Sigmoid colon (tissue), 7 donors: Measurements from ENCODE around the gene CSPG5. TPM values are rescaled to one million over a fixed set of nuclear protein-coding genes. Genes with fewer than 3 reads are reported as not detected.

Experiments used
- DNase-seq: peaks from one replicate; pipeline ENCODE4 v3.0.0-alpha.2; 2019
- H3K27ac ChIP-seq, 4 donors: fragments of 200-600 bp; sonication (generic); one replicate each; pipeline ENCODE4 v1.5.1; 2016 to 2019; ENCODE audit warnings: mild to moderate bottlenecking in 1 of 4
- H3K27me3 ChIP-seq, 3 donors: fragments of 200-600 bp; sonication (generic); one replicate each; pipeline ENCODE4 v1.5.1; 2019; ENCODE audit warnings: mild to moderate bottlenecking in 1 of 3
- H3K36me3 ChIP-seq, 4 donors: fragments of 200-600 bp; sonication (generic); one replicate each; pipeline ENCODE4 v1.5.1; 2016 to 2019
- H3K4me1 ChIP-seq, 4 donors: fragments of 200-600 bp; sonication (generic); one replicate each; pipeline ENCODE4 v1.5.1; 2017 to 2019
- H3K4me3 ChIP-seq, 4 donors: fragments of 200-600 bp; sonication (generic); one replicate each; pipeline ENCODE4 v1.5.1; 2017 to 2019; ENCODE audit warnings: mild to moderate bottlenecking in 2 of 4, moderate library complexity in 1 of 4
- H3K9me3 ChIP-seq, 4 donors: fragments of 200-600 bp in 3 of 4; sonication (generic) in 3 of 4; one replicate each; pipeline versions ENCODE4 v1.5.1 to v1.6.1; 2013 to 2019
- EP300 ChIP-seq, 4 donors: sonication (generic); formaldehyde crosslinking; IDR thresholded peaks; one replicate each; pipeline ENCODE4 v1.6.1; 2017; ENCODE audit warnings: antibody characterized with exemption in 4 of 4
- POLR2A ChIP-seq, 2 donors: fragments of 450-650 bp; IDR thresholded peaks; one replicate each; pipeline ENCODE4 v1.6.1; 2016; ENCODE audit warnings: antibody characterized with exemption in 2 of 2, mild to moderate bottlenecking in 2 of 2, moderate library complexity in 2 of 2
- POLR2AphosphoS5 ChIP-seq, 4 donors: sonication (generic); formaldehyde crosslinking; IDR thresholded peaks; one replicate each; pipeline ENCODE4 v1.6.1; 2017; ENCODE audit warnings: antibody characterized with exemption in 4 of 4
- WGBS, 2 donors: extraction: QIAGEN DNeasy Blood & Tissue Kit; methylation state at CpG; one replicate each; pipeline ENCODE4 v1.1.7; 2013; 5-methylcytosine and 5-hydroxymethylcytosine counted together
- intact Hi-C: fragments of 100-400 bp; cut with DNase I; formaldehyde crosslinking; loops from one replicate; pipeline ENCODE4 v1.15.1; 2023
- polyA plus RNA-seq, 3 donors: library from polyadenylated mRNA; stranded (reverse); fragments of 200-250 nt; gene quantifications; one replicate each; pipeline ENCODE4 v1.2.3, GENCODE V29; 2013
- total RNA-seq, 4 donors: library from RNA; depleted of rRNA; stranded (reverse); fragments of >200 nt; gene quantifications; one replicate each; pipeline ENCODE4 v1.1.0, GENCODE V29; 2016
- TF ChIP-seq, protein P1 (sequence below), 4 experiments: fragments of 450-650 bp in 3 of 4; fragments of 200-600 bp in 1 of 4; IDR thresholded peaks; one replicate each; pipeline ENCODE4 v1.5.1; 2016 to 2019; ENCODE audit warnings: antibody characterized with exemption in 4 of 4, mild to moderate bottlenecking in 3 of 4, moderate library complexity in 2 of 4
- donor health status: healthy with polysubstance abuse.
- donor health status: Bipolar disorder and iron deficiency.
- donor health status: healthy.

CSPG5 gene
- total and polyA plus RNA-seq, 7 donors: 0.99 to 2.3 (median 1.4) TPM; not detected in 2

- intact Hi-C loops: no loop called here
- peaks cover 0 to 42% (median 5%) of the 10 kb centered on the region in 4 donors for H3K36me3 ChIP-seq
- no peak for DNase-seq
- H3K27me3 ChIP-seq: no peaks in the 10 kb centered on the region
- TF ChIP-seq POLR2AphosphoS5 (IDR thresholded peaks at IDR 0.05): peak in 1 of 4 donors; percentile 27
- TF ChIP-seq POLR2A (IDR thresholded peaks at IDR 0.05): no peak
- H3K4me3 ChIP-seq: no peak overlapping the region
- H3K9me3 ChIP-seq: no peaks in the 10 kb centered on the region
- H3K4me1 ChIP-seq: peaks cover 0 to 37% (median 31%) of the 10 kb centered on the region in 4 donors
- peak overlapping the region; percentile 48 to 63 (median 56) for H3K27ac ChIP-seq
Measured at GRCh38 chr3:47612178-47612577, 33.5 kb upstream of the CSPG5 start.

GRCh38 chr3:47611576-47611975 lies 32.9 kb upstream of the CSPG5 start:
- 78 to 81% methylated on average over 2 of the region's 2 CpGs for WGBS, 2 donors

DNA sequence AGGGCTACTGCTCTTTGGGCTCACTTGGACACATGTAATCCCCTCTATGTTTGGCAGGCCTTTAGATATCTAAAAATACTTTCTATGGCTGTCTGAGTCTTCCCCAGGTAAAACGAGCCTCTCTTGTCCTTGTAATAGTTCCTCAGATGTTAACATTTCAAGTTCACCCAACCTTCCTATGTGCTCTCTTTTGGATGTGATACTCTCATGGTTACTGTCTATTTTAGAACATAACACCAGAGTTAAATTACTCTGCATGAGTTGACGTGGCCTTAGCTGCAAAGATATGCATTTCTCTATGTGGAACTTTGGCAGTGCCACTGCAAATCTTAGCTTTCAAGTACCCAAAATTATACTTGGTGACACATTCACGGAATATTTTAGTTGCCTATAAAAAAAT lies 31.9 kb upstream of the CSPG5 start:
- peaks cover 0 to 37% (median 34%) of the 10 kb centered on the region in 4 donors for H3K4me1 ChIP-seq
- intact Hi-C loops: no loop called here
- H3K36me3 ChIP-seq: peaks cover 0 to 30% (median 5%) of the 10 kb centered on the region in 4 donors
- DNase-seq: no peak
- TF ChIP-seq, protein P1, sequence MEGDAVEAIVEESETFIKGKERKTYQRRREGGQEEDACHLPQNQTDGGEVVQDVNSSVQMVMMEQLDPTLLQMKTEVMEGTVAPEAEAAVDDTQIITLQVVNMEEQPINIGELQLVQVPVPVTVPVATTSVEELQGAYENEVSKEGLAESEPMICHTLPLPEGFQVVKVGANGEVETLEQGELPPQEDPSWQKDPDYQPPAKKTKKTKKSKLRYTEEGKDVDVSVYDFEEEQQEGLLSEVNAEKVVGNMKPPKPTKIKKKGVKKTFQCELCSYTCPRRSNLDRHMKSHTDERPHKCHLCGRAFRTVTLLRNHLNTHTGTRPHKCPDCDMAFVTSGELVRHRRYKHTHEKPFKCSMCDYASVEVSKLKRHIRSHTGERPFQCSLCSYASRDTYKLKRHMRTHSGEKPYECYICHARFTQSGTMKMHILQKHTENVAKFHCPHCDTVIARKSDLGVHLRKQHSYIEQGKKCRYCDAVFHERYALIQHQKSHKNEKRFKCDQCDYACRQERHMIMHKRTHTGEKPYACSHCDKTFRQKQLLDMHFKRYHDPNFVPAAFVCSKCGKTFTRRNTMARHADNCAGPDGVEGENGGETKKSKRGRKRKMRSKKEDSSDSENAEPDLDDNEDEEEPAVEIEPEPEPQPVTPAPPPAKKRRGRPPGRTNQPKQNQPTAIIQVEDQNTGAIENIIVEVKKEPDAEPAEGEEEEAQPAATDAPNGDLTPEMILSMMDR (IDR thresholded peaks at IDR 0.05): no peak
- TF ChIP-seq POLR2A (IDR thresholded peaks at IDR 0.05): no peak
- no peak for TF ChIP-seq POLR2AphosphoS5 (IDR thresholded peaks at IDR 0.05)
- TF ChIP-seq EP300 (IDR thresholded peaks at IDR 0.05): no peak
- peak overlapping the region in 1 of 4 donors; percentile 63 for H3K27ac ChIP-seq
- no peaks in the 10 kb centered on the region for H3K27me3 ChIP-seq
- no peaks in the 10 kb centered on the region for H3K9me3 ChIP-seq
- H3K4me3 ChIP-seq: no peak overlapping the region
- WGBS, 2 donors: 93 to 95% methylated on average over 3 of the region's 3 CpGs

More at GRCh38 chr3:47611576-47611975, 32.9 kb upstream of the CSPG5 start:
- intact Hi-C loops: no loop called here
- Histone ChIP-seq H3K27me3 (no peaks in the 10 kb centered on the region), H3K9me3 (no peaks in the 10 kb centered on the region), H3K4me1 (peaks cover 0 to 37% (median 34%) of the 10 kb centered on the region in 4 donors), H3K4me3 (no peak overlapping the region), H3K27ac (peak overlapping the region; percentile 48 to 63 (median 56)), H3K36me3 (peaks cover 0 to 39% (median 4%) of the 10 kb centered on the region in 4 donors)
- no peak for DNase-seq
- TF ChIP-seq POLR2AphosphoS5 (IDR thresholded peaks at IDR 0.05) (no peak), POLR2A (IDR thresholded peaks at IDR 0.05) (no peak), EP300 (IDR thresholded peaks at IDR 0.05) (no peak)
- TF ChIP-seq, protein P1 (IDR thresholded peaks at IDR 0.05): no peak

GRCh38 chr3:47607335-47607734 lies 28.7 kb upstream of the CSPG5 start:
- Histone ChIP-seq H3K27ac (peak overlapping the region in 1 of 4 donors; percentile 38), H3K36me3 (peaks cover 0 to 30% (median 6%) of the 10 kb centered on the region in 4 donors)

GRCh38 chr3:47606165-47606564 lies 27.5 kb upstream of the CSPG5 start:
- Histone ChIP-seq H3K4me3 (no peak overlapping the region), H3K9me3 (no peaks in the 10 kb centered on the region), H3K27me3 (no peaks in the 10 kb centered on the region), H3K4me1 (peaks cover 0 to 28% (median 24%) of the 10 kb centered on the region in 4 donors), H3K36me3 (peaks cover 0 to 30% (median 6%) of the 10 kb centered on the region in 4 donors), H3K27ac (no peak overlapping the region)
- intact Hi-C loops: no loop called here
- 83 to 89% methylated on average over 5 of the region's 5 CpGs for WGBS, 2 donors
- DNase-seq: no peak
- TF ChIP-seq POLR2A (IDR thresholded peaks at IDR 0.05) (no peak), POLR2AphosphoS5 (IDR thresholded peaks at IDR 0.05) (no peak), EP300 (IDR thresholded peaks at IDR 0.05) (no peak)
- TF ChIP-seq, protein P1 (IDR thresholded peaks at IDR 0.05): no peak

More at GRCh38 chr3:47607335-47607734, 28.7 kb upstream of the CSPG5 start:
- intact Hi-C loops: no loop called here
- Histone ChIP-seq H3K27me3 (no peaks in the 10 kb centered on the region), H3K9me3 (no peaks in the 10 kb centered on the region), H3K4me1 (peaks cover 0 to 38% (median 34%) of the 10 kb centered on the region in 4 donors), H3K4me3 (no peak overlapping the region)
- 18 to 54% methylated on average over 2 of the region's 2 CpGs for WGBS, 2 donors
- TF ChIP-seq, protein P1 (IDR thresholded peaks at IDR 0.05): no peak
- no peak for DNase-seq
